DND-41 (cell line): ENCODE measurements around the gene PXT1.

Source experiments
- ATAC-seq: fragments of 200-7000 bp; cut with Tn5 transposase; 3 replicates; pipeline ENCODE4 v1.9.1; 2021; ENCODE audit warnings: low read depth; ENCODE audit not compliant: insufficient read depth
- DNase-seq: peaks from one replicate; pipeline ENCODE4 v3.0.0-alpha.2; 2020
- H2AFZ ChIP-seq: 2 replicates; pipeline ENCODE4 v1.6.0; 2012; ENCODE audit warnings: low read depth, low read length
- H3K27ac ChIP-seq: 2 replicates; pipeline ENCODE4 v1.5.1; 2012; ENCODE audit warnings: low read length, inconsistent platforms
- H3K27me3 ChIP-seq: fragments of 200-600 bp; sonication (generic); 2 replicates; pipeline ENCODE4 v1.6.0; 2012; ENCODE audit warnings: low read length, mild to moderate bottlenecking, inconsistent platforms; ENCODE audit not compliant: insufficient read depth, poor library complexity
- H3K36me3 ChIP-seq: 2 replicates; pipeline ENCODE4 v1.5.1; 2012; ENCODE audit warnings: low read length, inconsistent platforms; ENCODE audit not compliant: insufficient read depth
- H3K4me1 ChIP-seq: 2 replicates; pipeline ENCODE4 v1.5.1; 2012; ENCODE audit warnings: mild to moderate bottlenecking, low read length; ENCODE audit not compliant: insufficient read depth
- H3K4me2 ChIP-seq: 2 replicates; pipeline ENCODE4 v1.6.0; 2012; ENCODE audit warnings: mild to moderate bottlenecking, moderate library complexity, low read length, inconsistent platforms; ENCODE audit not compliant: insufficient read depth
- H3K4me3 ChIP-seq, 2 experiments: fragments of 200-600 bp in 1 of 2; shearing (Covaris generic) in 1 of 2; 2 replicates each; pipeline ENCODE4 v1.5.1; 2012 to 2016; ENCODE audit warnings: inconsistent platforms in 2 of 2, low read length in 2 of 2, mild to moderate bottlenecking in 2 of 2, low read depth in 1 of 2, moderate library complexity in 1 of 2
- H3K79me2 ChIP-seq: 2 replicates; pipeline ENCODE4 v1.6.0; 2012; ENCODE audit warnings: low read length, inconsistent platforms; ENCODE audit not compliant: insufficient read depth
- H3K9ac ChIP-seq: 2 replicates; pipeline ENCODE4 v1.6.0; 2012; ENCODE audit warnings: low read depth, mild to moderate bottlenecking, inconsistent platforms, low read length, moderate library complexity
- H3K9me3 ChIP-seq: 2 replicates; pipeline ENCODE4 v1.5.1; 2012; ENCODE audit warnings: low read length, moderate library complexity, mild to moderate bottlenecking, inconsistent platforms; ENCODE audit not compliant: insufficient read depth, severe bottlenecking
- H4K20me1 ChIP-seq: 2 replicates; pipeline ENCODE4 v1.6.0; 2012; ENCODE audit warnings: low read length; ENCODE audit not compliant: insufficient read depth
- CTCF ChIP-seq: IDR thresholded peaks from 2 replicates; pipeline ENCODE4 v1.5.1; 2012; ENCODE audit warnings: borderline replicate concordance, low read length, moderate library complexity, mild to moderate bottlenecking; ENCODE audit not compliant: poor library complexity, severe bottlenecking; ENCODE audit errors: extremely low read depth
- EZH2 ChIP-seq: IDR thresholded peaks from 3 replicates; pipeline ENCODE4 v1.6.1; 2012; ENCODE audit warnings: borderline replicate concordance, low read depth, mild to moderate bottlenecking, moderate library complexity, low read length, inconsistent platforms; ENCODE audit not compliant: severe bottlenecking

PXT1 gene

GRCh38 chr6:36444470-36444869 lies 1.8 kb upstream of the PXT1 start:
- peaks cover 16% of the 10 kb centered on the region; the same call in 1 of the 2 replicates for H4K20me1 ChIP-seq
- H3K4me3 ChIP-seq = peak overlapping the region; percentile 89; a peak in 3 of 4 replicates
- H2AFZ ChIP-seq = no peak overlapping the region
- DNase-seq (no peak), ATAC-seq (no peak)
- H3K36me3 ChIP-seq = peaks cover 12% of the 10 kb centered on the region
- peaks cover 76% of the 10 kb centered on the region for H3K79me2 ChIP-seq
- H3K27me3 ChIP-seq = no peaks in the 10 kb centered on the region
- peak overlapping the region; percentile 64 for H3K4me2 ChIP-seq
- H3K4me1 ChIP-seq = peaks cover 39% of the 10 kb centered on the region
- peak overlapping the region; percentile 87; the same call in 1 of the 2 replicates for H3K27ac ChIP-seq
- H3K9ac ChIP-seq = peak overlapping the region; percentile 97
- H3K9me3 ChIP-seq = no peaks in the 10 kb centered on the region
- TF ChIP-seq CTCF = no peak
- TF ChIP-seq EZH2 = no peak

GRCh38 chr6:36443471-36444428 lies 1.1 kb upstream of the PXT1 start:
- Histone ChIP-seq H3K36me3 (peaks cover 12% of the 10 kb centered on the region), H3K79me2 (peaks cover 68% of the 10 kb centered on the region), H3K27me3 (no peaks in the 10 kb centered on the region), H3K4me2 (peak overlapping the region; percentile 64), H3K27ac (peak overlapping the region; percentile 87), H3K4me1 (peaks cover 39% of the 10 kb centered on the region), H4K20me1 (peaks cover 12% of the 10 kb centered on the region; the same call in 1 of the 2 replicates), H3K9me3 (no peaks in the 10 kb centered on the region), H3K4me3 (peak overlapping the region; percentile 89), H2AFZ (peak overlapping the region; percentile 66), H3K9ac (peak overlapping the region; percentile 97)
- TF ChIP-seq EZH2 (no peak), CTCF (no peak)
- peak; percentile 21; the same call in 1 of the 3 replicates for ATAC-seq
- DNase-seq = peak; percentile 40

GRCh38 chr6:36442103-36442670 lies 467 bp downstream of the PXT1 start:
- H2AFZ ChIP-seq = peak overlapping the region; percentile 66
- peak overlapping the region; percentile 64 for H3K4me2 ChIP-seq
- H3K79me2 ChIP-seq = peaks cover 53% of the 10 kb centered on the region
- no peaks in the 10 kb centered on the region for H3K9me3 ChIP-seq
- H3K27me3 ChIP-seq = no peaks in the 10 kb centered on the region
- H3K9ac ChIP-seq = peak overlapping the region; percentile 97
- H4K20me1 ChIP-seq = peaks cover 10% of the 10 kb centered on the region; the same call in 1 of the 2 replicates
- peak overlapping the region; percentile 89 for H3K4me3 ChIP-seq
- no peak for ATAC-seq
- peak overlapping the region; percentile 87 for H3K27ac ChIP-seq
- peak; percentile 30 for DNase-seq
- TF ChIP-seq CTCF (no peak), EZH2 (no peak)
- peaks cover 4% of the 10 kb centered on the region for H3K36me3 ChIP-seq
- peaks cover 39% of the 10 kb centered on the region for H3K4me1 ChIP-seq
